ENCODE data around the gene NOS3.
"Not testable (repeated sequence)": the region's sequence is repeated elsewhere in the genome, so short reads cannot be mapped to it uniquely, and the experiment has no call there.

Gene NOS3

GRCh38 chr7:151017370-151017952, 26.6 kb downstream of the NOS3 start:
- no peak for DNase-seq (ENCODE audit: low read depth, low spot score)

- DNase-seq (ENCODE audit: low read depth, low spot score) = peak; percentile 63
Observed at GRCh38 chr7:151017953-151018420, 27.2 kb downstream of the NOS3 start.

- DNase-seq (ENCODE audit: low read depth, low spot score) = no peak
Observed at GRCh38 chr7:151018421-151019129, 27.8 kb downstream of the NOS3 start.

- DNase-seq (ENCODE audit: low read depth, low spot score) = no peak
Observed at GRCh38 chr7:151019130-151019447, 28.3 kb downstream of the NOS3 start.

GRCh38 chr7:151020231-151020630, 29.4 kb downstream of the NOS3 start:
- DNase-seq (ENCODE audit: low read depth, low spot score) = no peak

- no peak for DNase-seq (ENCODE audit: low read depth, low spot score)
Observed at GRCh38 chr7:151023232-151023631, 32.4 kb downstream of the NOS3 start.

GRCh38 chr7:151024435-151025056, 33.7 kb downstream of the NOS3 start, which contains the start of gene ATG9B:
Gene ATG9B, minus strand, starts transcription at chr7:151024494. Its CDS starts 71 bp downstream, at chr7:151024423.
- DNase-seq (ENCODE audit: low read depth, low spot score) = no peak

GRCh38 chr7:151025924-151026671, 35.3 kb downstream of the NOS3 start:
- DNase-seq (ENCODE audit: low read depth, low spot score) = no peak

- DNase-seq (ENCODE audit: low read depth, low spot score) = not testable (repeated sequence)
Observed at GRCh38 chr7:151026771-151027727, 36.2 kb downstream of the NOS3 start.

GRCh38 chr7:151027728-151028130, 36.9 kb downstream of the NOS3 start:
- not testable (repeated sequence) for DNase-seq (ENCODE audit: low read depth, low spot score)

GRCh38 chr7:151028131-151028947, 37.5 kb downstream of the NOS3 start, which contains the start of gene ABCB8:
Gene ABCB8, plus strand, starts transcription at chr7:151028450. Its CDS starts 66 bp downstream, at chr7:151028516.
- DNase-seq (ENCODE audit: low read depth, low spot score) = peak; percentile 97

- DNase-seq (ENCODE audit: low read depth, low spot score) = no peak
Observed at GRCh38 chr7:151028948-151029501, 38.2 kb downstream of the NOS3 start.

- DNase-seq (ENCODE audit: low read depth, low spot score) = no peak
Observed at GRCh38 chr7:151031011-151031410, 40.2 kb downstream of the NOS3 start.

- no peak for DNase-seq (ENCODE audit: low read depth, low spot score)
Observed at GRCh38 chr7:151032936-151033863, 42.4 kb downstream of the NOS3 start.

GRCh38 chr7:151033864-151034249, 43.0 kb downstream of the NOS3 start:
- no peak for DNase-seq (ENCODE audit: low read depth, low spot score)

- no peak for DNase-seq (ENCODE audit: low read depth, low spot score)
Observed at GRCh38 chr7:151034312-151035025, 43.7 kb downstream of the NOS3 start.

- no peak for DNase-seq (ENCODE audit: low read depth, low spot score)
Observed at GRCh38 chr7:151035026-151035717, 44.4 kb downstream of the NOS3 start.
